NCI-H510A treated with DMSO at 0.1 percent for 48 hours (cell line): Measurements from ENCODE around the gene TNNI3K.
"Not testable (repeated sequence)": the region's sequence is repeated elsewhere in the genome, so short reads cannot be mapped to it uniquely, and the experiment has no call there.

Source experiments
- DNase-seq: peaks from one replicate; lab custom pipeline; 2025; lab: John Stamatoyannopoulos, UW

Gene TNNI3K, protein sequence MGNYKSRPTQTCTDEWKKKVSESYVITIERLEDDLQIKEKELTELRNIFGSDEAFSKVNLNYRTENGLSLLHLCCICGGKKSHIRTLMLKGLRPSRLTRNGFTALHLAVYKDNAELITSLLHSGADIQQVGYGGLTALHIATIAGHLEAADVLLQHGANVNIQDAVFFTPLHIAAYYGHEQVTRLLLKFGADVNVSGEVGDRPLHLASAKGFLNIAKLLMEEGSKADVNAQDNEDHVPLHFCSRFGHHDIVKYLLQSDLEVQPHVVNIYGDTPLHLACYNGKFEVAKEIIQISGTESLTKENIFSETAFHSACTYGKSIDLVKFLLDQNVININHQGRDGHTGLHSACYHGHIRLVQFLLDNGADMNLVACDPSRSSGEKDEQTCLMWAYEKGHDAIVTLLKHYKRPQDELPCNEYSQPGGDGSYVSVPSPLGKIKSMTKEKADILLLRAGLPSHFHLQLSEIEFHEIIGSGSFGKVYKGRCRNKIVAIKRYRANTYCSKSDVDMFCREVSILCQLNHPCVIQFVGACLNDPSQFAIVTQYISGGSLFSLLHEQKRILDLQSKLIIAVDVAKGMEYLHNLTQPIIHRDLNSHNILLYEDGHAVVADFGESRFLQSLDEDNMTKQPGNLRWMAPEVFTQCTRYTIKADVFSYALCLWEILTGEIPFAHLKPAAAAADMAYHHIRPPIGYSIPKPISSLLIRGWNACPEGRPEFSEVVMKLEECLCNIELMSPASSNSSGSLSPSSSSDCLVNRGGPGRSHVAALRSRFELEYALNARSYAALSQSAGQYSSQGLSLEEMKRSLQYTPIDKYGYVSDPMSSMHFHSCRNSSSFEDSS

GRCh38 chr1:74235153-74235552 lies at the start of gene TNNI3K:
Gene TNNI3K, plus strand, starts transcription at chr1:74235387. Its CDS starts 65 bp downstream, at chr1:74235452.
- DNase-seq = no peak

DNA sequence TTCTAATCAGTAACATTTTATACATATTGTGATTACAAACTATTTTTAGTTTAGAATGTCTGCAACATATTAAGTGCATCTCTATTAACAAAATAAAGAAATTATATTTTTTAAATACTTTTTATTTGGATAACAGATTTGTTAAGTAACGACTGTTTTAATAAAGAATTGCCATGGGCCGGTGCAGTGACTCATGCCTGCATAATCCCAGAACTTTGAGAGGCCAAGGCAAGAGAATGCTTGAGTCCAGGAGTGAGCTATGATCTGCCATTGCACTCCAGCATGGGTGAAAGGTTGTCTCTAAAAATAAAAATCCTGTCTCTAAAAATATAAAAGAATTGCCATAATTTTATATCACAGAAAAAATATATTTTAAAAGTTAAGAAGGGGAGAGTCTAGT lies 41.3 kb upstream of the TNNI3K start:
- DNase-seq = no peak

DNA sequence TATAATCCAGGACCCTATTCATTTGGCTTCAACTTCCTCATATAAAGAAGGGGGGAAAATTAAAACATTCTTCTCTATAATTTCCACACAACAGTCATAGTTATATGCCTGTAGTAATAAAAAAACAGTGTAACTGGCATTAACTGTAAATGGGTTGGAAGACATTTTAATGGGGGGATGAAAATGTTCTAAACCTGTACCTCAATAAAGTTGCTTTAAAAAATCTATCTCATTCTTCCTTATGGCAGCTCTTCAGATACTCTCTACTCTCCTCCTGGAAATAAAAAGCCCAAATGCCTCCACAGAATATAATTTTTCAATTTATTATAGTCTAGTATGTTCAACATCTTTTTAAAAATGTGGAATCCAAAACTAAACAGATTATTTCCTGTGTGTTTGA lies 39.8 kb upstream of the TNNI3K start:
- no peak for DNase-seq

GRCh38 chr1:74197255-74197654 lies 37.9 kb upstream of the TNNI3K start:
- DNase-seq = peak; percentile 30

- peak; percentile 97 for DNase-seq
These were observed 37.3 kb upstream of the TNNI3K start, which contains the start of the genes FPGT and LRRIQ3 for GRCh38 chr1:74197657-74198552. Gene FPGT, plus strand, starts transcription at chr1:74198242. Its CDS starts 37 bp downstream, at chr1:74198279. Gene LRRIQ3, minus strand, starts transcription at chr1:74198176. Its CDS starts 14,492 bp downstream, at chr1:74183684.

GRCh38 chr1:74199504-74199903 lies 35.7 kb upstream of the TNNI3K start:
- no peak for DNase-seq

GRCh38 chr1:74205266-74205665 lies 29.9 kb upstream of the TNNI3K start:
- no peak for DNase-seq

DNA sequence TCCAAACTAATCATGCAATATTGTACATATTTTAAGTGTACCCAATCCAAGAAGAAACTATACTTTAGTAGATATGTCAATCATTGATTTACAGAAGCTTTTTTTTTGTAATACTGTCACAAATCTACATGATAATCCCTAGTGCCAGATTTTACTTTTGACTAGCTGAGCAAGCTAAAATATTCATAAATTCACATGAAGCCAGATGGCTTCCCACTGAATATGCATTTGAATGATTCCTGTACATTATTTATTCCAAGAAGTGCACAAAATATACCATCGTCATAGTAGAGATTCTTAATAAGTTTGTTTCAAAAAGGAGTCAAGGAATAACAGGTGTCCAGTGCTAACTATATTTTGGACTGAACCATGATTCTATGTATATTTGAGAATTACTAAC lies 20.0 kb upstream of the TNNI3K start:
- no peak for DNase-seq

DNA sequence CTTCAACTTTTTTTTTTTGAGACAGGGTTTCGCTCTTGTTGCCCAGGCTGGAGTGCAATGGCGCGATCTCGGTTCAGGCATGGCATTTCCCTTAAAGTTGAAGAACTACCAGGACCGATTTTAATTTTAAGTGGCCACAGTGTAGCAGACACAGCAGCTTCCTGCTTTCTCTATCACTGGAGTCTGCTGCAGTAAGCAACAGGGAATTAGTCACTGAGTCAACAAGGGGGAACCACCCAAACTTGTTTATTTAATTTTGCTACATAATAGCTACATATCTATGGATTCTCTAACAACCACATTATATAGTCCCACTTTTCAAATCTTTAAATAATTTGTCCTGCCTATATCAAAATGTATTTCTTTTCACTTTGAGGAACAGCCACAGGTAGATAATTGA lies 12.5 kb upstream of the TNNI3K start:
- no peak for DNase-seq

GRCh38 chr1:74223453-74223852 lies 11.7 kb upstream of the TNNI3K start:
- no peak for DNase-seq

DNA sequence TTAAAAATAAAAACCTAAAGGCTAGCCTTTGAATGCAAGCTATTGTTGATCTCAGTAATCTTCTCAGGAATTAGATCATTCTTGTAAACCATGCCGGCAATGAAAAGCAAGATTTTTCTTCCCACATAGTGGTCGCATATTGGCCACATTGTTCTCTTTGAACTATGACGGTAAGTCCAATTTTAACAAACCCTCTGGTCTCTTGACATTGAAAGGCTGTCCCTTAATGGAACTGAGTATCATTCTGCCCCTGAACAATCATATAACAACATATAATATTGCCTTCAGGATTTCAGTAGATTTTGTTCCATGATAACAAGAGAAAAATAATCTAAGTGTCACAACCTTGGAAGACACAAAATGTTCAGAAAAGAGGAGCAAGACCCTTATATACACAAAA lies 1.3 kb downstream of the TNNI3K start:
- no peak for DNase-seq

DNA sequence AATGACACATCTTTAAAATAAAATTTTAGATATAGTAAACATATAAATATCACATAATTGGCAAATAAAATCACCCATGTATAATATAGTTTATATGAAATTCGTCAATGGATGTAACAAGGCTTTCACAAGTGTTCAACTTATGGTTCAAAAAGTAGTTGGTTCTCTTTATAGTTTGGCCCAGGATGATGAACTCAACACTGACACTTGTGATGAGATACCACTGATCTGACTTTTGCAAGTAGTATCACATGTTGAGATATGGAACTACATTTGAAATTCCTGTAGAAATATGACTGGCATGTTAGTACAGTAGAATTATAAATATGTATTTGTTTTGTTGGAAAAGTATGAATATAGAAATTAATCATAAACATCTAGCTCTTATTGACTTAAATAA lies 1.8 kb downstream of the TNNI3K start:
- no peak for DNase-seq

DNA sequence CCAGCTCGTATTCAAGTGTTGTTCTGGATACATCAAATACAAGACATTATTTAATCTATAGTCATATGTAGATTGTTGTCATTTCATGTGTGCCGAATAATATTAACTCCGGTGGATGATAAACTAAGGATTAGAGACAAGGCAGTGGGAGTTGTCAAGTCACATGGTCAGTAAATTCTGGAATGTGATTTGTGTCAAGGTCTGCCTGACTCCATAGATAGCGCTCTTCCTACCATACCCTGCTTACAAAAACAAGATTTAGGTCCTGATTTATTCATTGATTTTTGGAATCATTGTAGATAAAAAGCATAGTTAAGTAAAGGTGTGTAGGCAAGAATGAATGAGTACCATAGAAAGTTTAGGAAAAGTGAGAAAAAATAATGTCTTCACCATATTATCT lies 2.6 kb downstream of the TNNI3K start:
- no peak for DNase-seq

DNA sequence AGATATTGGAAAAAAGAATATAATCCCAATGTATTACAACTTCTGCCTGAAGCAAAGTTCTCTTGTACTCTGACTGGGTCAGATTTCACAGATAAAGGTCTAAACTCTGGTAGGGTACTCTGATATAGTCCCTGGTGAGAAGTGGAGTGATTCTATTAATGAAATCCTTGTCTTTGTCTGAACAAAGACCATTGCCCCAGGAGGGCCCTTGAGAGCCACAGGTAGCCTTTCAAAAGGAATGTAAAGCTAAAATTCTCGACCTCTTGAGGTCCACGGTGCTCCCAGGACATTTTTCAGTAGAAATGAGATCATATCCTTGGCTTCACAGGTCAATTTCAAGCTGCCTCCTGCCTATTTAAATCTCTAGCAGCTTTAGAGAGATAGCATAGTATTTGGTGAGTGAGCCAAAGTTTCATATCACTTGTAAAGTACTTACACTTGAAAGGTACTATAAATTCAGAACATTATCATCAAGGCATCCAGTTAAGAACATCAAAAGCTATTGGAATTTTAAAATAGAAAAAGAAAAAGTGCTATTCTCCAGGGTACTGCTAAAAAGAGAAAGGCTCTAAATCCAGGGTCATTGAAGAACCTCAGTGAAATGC lies 10.1 kb downstream of the TNNI3K start:
- no peak for DNase-seq

DNA sequence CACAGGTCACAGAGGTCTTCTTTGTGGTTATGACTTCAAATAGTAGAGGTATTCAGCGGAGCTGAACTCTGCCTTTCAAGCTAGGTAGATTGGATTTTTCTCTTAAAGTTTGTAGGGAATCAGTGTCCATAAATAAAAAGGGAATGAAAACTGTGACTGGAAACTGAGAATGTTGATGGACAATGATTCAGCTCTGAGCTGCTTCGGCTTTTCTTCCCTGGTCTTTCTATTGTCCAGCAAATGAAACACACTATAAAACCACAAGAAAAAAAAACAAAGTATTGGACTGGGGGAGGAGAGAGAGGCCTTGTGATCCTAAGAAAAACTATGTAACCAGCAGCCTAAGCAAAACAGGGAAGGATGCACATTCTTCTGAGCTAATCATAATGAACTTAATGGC lies 11.1 kb downstream of the TNNI3K start:
- DNase-seq = no peak

DNA sequence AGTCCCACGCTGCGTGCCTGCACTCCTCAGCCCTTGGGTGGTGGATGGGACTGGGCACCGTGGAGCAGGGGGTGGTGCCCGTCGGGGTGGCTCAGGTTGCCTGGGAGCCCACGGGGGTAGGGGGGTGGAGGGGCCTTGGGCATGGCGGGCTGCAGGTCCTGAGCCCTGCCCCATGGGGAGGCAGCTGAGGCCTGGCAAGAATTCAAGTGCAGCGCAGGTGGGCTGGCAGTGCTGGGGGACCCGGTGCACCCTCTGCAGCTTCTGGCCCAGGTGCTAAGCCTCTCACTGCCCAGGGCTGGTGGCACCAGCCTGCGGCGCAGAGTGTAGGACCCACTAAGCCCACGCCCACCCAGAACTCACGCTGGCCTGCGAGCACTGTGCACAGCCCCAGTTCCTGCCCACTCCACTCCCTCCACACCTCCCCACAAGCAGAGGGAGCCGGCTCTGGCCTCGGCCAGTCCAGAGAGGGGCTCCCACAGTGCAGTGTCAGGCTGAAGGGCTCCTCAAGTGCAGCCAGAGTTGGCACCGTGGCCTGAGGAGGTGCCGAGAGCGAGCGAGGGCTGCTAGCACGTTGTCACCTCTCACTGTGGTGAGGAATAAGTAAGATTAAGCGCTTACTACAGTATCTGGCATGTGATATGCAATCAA lies 12.8 kb downstream of the TNNI3K start:
- DNase-seq = no peak

DNA sequence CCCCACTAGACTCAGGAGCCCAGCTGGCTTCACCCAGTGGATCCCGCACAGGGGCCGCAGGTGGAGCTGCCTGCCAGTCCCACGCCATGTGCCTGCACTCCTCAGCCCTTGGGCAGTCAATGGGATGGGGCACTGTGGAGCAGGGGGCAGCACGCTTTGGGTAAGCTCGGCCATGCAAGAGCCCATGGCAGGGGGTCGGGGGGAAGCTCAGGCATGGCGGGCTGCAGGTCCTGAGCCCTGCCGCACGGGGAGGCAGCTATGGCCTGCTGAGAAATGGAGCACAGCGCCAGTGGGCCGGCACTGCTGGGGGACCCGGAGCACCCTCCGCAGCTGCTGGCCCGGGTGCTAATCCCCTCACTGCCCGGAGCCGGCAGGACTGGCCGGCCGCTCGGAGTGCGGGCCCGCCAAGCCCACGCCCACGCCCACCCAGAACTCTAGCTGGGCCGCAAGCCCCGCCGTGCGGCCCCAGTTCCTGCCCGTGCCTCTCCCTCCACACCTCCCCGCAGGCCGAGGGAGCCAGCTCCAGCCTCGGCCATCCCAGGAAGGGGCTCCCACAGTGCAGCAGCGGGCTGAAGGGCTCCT lies 18.1 kb downstream of the TNNI3K start:
- not testable (repeated sequence) for DNase-seq

GRCh38 chr1:74266001-74266400 lies 30.8 kb downstream of the TNNI3K start:
- no peak for DNase-seq

DNA sequence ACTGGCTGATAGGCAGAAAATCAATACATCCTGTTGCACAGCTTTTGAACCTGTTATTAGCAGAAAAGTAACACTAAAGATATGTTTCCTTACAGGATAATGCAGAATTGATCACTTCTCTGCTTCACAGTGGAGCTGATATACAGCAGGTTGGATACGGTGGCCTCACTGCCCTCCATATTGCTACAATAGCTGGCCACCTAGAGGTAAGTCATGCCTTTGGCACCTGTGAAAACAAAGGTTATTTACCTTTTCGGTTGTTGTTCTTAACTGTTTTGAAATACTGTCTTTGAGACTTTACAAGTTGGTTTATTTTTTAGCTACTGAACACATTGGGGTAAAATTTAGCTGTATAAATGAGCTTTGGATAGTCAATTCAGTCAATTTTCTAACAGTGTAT lies 36.3 kb downstream of the TNNI3K start:
- peak; percentile 45 for DNase-seq

GRCh38 chr1:74280642-74281396 lies 45.6 kb downstream of the TNNI3K start:
- no peak for DNase-seq
